Mesothelial cell of epicardium (in vitro differentiated cells): ENCODE measurements around the gene NOX4. TPM values are rescaled to one million over a fixed set of nuclear protein-coding genes. Genes with fewer than 3 reads are reported as not detected.

Experiments used
- DNase-seq, 2 experiments: peaks; one replicate each; pipeline ENCODE4 v3.0.0; 2021; ENCODE audit warnings: low spot score in 2 of 2; ENCODE audit not compliant: unreplicated experiment in 2 of 2
- H3K27ac Mint-ChIP-seq: 2 replicates; pipeline ENCODE4 v1.8.0; 2021; ENCODE audit warnings: mixed read lengths
- H3K27me3 Mint-ChIP-seq: 2 replicates; pipeline ENCODE4 v1.8.0; 2021; ENCODE audit warnings: low read depth, mixed read lengths
- H3K36me3 Mint-ChIP-seq: 2 replicates; pipeline ENCODE4 v1.8.0; 2021; ENCODE audit warnings: mixed read lengths
- H3K4me1 Mint-ChIP-seq: 2 replicates; pipeline ENCODE4 v1.8.0; 2021; ENCODE audit warnings: mixed read lengths
- H3K4me3 Mint-ChIP-seq: 2 replicates; pipeline ENCODE4 v1.8.0; 2021; ENCODE audit warnings: mild to moderate bottlenecking, moderate library complexity, mixed read lengths
- H3K9me3 Mint-ChIP-seq: 2 replicates; pipeline ENCODE4 v1.8.0; 2021; ENCODE audit warnings: mixed read lengths
- CTCF ChIP-seq: fragments of 200-600 bp; sonication (generic); IDR thresholded peaks from one replicate; pipeline ENCODE4 v1.5.0; 2021; ENCODE audit warnings: antibody characterized with exemption; ENCODE audit not compliant: unreplicated experiment
- total RNA-seq: library from RNA; stranded (reverse); gene quantifications from 3 replicates; pipeline ENCODE4 v1.2.1, GENCODE V29; 2021

Gene NOX4
- total RNA-seq: 14.3 to 17.9 TPM (median 15.2 TPM) in 3 replicates

GRCh38 chr11:89490981-89491690 is at the start of gene NOX4:
Gene NOX4, minus strand, starts transcription at chr11:89491375. Its CDS starts 129 bp downstream, at chr11:89491246.
- TF ChIP-seq CTCF: no peak
- no peaks in the 10 kb centered on the region for H3K36me3 Mint-ChIP-seq

GRCh38 chr11:89540826-89541225 is 49.7 kb upstream of the NOX4 start:
- Mint-ChIP-seq H3K4me3 (no peak overlapping the region), H3K36me3 (peaks cover 6% of the 10 kb centered on the region), H3K27ac (no peak overlapping the region), H3K27me3 (no peaks in the 10 kb centered on the region), H3K4me1 (peaks cover 21% of the 10 kb centered on the region), H3K9me3 (peaks cover 8% of the 10 kb centered on the region)
- TF ChIP-seq CTCF: no peak
- DNase-seq: no peak

More at GRCh38 chr11:89490981-89491690, at the start of gene NOX4:
- DNase-seq: peak; percentile 32 to 63
- Mint-ChIP-seq H3K4me1 (peaks cover 52% of the 10 kb centered on the region), H3K9me3 (no peaks in the 10 kb centered on the region), H3K27me3 (no peaks in the 10 kb centered on the region), H3K27ac (peak within 1 kb of the TSS; percentile 98), H3K4me3 (peak within 1 kb of the TSS; percentile 77)

GRCh38 chr11:89537936-89538335 is 46.8 kb upstream of the NOX4 start:
- no peak for TF ChIP-seq CTCF
- peaks cover 6% of the 10 kb centered on the region for H3K36me3 Mint-ChIP-seq
- peaks cover 25% of the 10 kb centered on the region for H3K4me1 Mint-ChIP-seq
- no peaks in the 10 kb centered on the region for H3K27me3 Mint-ChIP-seq
- DNase-seq: no peak
- H3K27ac Mint-ChIP-seq: no peak overlapping the region
- no peak overlapping the region for H3K4me3 Mint-ChIP-seq
- peaks cover 8% of the 10 kb centered on the region for H3K9me3 Mint-ChIP-seq

GRCh38 chr11:89536926-89537325 is 45.8 kb upstream of the NOX4 start:
- H3K4me1 Mint-ChIP-seq: peaks cover 20% of the 10 kb centered on the region
- no peak overlapping the region for H3K4me3 Mint-ChIP-seq
- H3K27me3 Mint-ChIP-seq: no peaks in the 10 kb centered on the region
- no peak overlapping the region for H3K27ac Mint-ChIP-seq
- peaks cover 8% of the 10 kb centered on the region for H3K9me3 Mint-ChIP-seq
- DNase-seq: no peak
- H3K36me3 Mint-ChIP-seq: peaks cover 6% of the 10 kb centered on the region
- no peak for TF ChIP-seq CTCF

- H3K27me3 Mint-ChIP-seq: no peaks in the 10 kb centered on the region
- H3K4me3 Mint-ChIP-seq: no peak overlapping the region
- H3K36me3 Mint-ChIP-seq: peaks cover 6% of the 10 kb centered on the region
- peaks cover 8% of the 10 kb centered on the region for H3K9me3 Mint-ChIP-seq
- H3K27ac Mint-ChIP-seq: peak overlapping the region; percentile 14
- no peak for TF ChIP-seq CTCF
- no peak for DNase-seq
- H3K4me1 Mint-ChIP-seq: peaks cover 24% of the 10 kb centered on the region
Observed at GRCh38 chr11:89535221-89535620, 44.0 kb upstream of the NOX4 start.
